NCI-H526 treated with DMSO at 0.1 percent for 48 hours (cell line): ENCODE data around the gene NCR1.
"Not testable (repeated sequence)": the region's sequence is repeated elsewhere in the genome, so short reads cannot be mapped to it uniquely, and the experiment has no call there.

Experiments
- DNase-seq: peaks from one replicate; lab custom pipeline; 2025; lab: John Stamatoyannopoulos, UW

Gene NCR1

GRCh38 chr19:54905803-54906511, at the start of gene NCR1:
NCR1 (plus strand) TSS chr19:54906148; CDS start chr19:54906188, 40 bp downstream.
- no peak for DNase-seq

GRCh38 chr19:54858476-54858875, 47.5 kb upstream of the NCR1 start:
- not testable (repeated sequence) for DNase-seq

- DNase-seq, result not testable (repeated sequence)
These were observed 46.5 kb upstream of the NCR1 start for GRCh38 chr19:54859421-54859820.

GRCh38 chr19:54863459-54863858, 42.5 kb upstream of the NCR1 start:
- not testable (repeated sequence) for DNase-seq

GRCh38 chr19:54871696-54872095, 34.3 kb upstream of the NCR1 start:
- no peak for DNase-seq

GRCh38 chr19:54873990-54874389, 32.0 kb upstream of the NCR1 start, which contains the start of gene FCAR:
FCAR (plus strand) TSS chr19:54874235; CDS start chr19:54874290, 55 bp downstream.
- DNase-seq, result no peak

- no peak for DNase-seq
These were observed 30.4 kb upstream of the NCR1 start for GRCh38 chr19:54875506-54875905.

- DNase-seq, result no peak
These were observed 28.5 kb upstream of the NCR1 start for GRCh38 chr19:54877471-54877870.

- DNase-seq, result no peak
These were observed 24.1 kb upstream of the NCR1 start for GRCh38 chr19:54881884-54882283.

GRCh38 chr19:54882758-54883157, 23.2 kb upstream of the NCR1 start:
- no peak for DNase-seq

- DNase-seq, result no peak
These were observed 22.7 kb upstream of the NCR1 start for GRCh38 chr19:54883228-54883627.

GRCh38 chr19:54888239-54888638, 17.7 kb upstream of the NCR1 start:
- DNase-seq, result no peak

GRCh38 chr19:54889566-54889965, 16.4 kb upstream of the NCR1 start:
- DNase-seq, result no peak

- no peak for DNase-seq
These were observed 12.5 kb upstream of the NCR1 start for GRCh38 chr19:54893406-54893805.

GRCh38 chr19:54894106-54894505, 11.8 kb upstream of the NCR1 start:
- DNase-seq, result not testable (repeated sequence)

GRCh38 chr19:54896036-54896435, 9.9 kb upstream of the NCR1 start:
- no peak for DNase-seq

- DNase-seq, result not testable (repeated sequence)
These were observed 7.3 kb upstream of the NCR1 start for GRCh38 chr19:54898685-54899084.

GRCh38 chr19:54899646-54900045, 6.3 kb upstream of the NCR1 start:
- not testable (repeated sequence) for DNase-seq

GRCh38 chr19:54901153-54901552, 4.8 kb upstream of the NCR1 start:
- DNase-seq, result not testable (repeated sequence)

GRCh38 chr19:54902061-54902460, 3.9 kb upstream of the NCR1 start:
- DNase-seq, result no peak

GRCh38 chr19:54903303-54903702, 2.6 kb upstream of the NCR1 start:
- no peak for DNase-seq

GRCh38 chr19:54904261-54904660, 1.7 kb upstream of the NCR1 start:
- DNase-seq, result not testable (repeated sequence)

GRCh38 chr19:54905421-54905802, 536 bp upstream of the NCR1 start:
- DNase-seq, result no peak

GRCh38 chr19:54906819-54907218, 871 bp downstream of the NCR1 start:
- no peak for DNase-seq
